ENCODE results near the gene DAPK1.

The DAPK1 gene

DNA sequence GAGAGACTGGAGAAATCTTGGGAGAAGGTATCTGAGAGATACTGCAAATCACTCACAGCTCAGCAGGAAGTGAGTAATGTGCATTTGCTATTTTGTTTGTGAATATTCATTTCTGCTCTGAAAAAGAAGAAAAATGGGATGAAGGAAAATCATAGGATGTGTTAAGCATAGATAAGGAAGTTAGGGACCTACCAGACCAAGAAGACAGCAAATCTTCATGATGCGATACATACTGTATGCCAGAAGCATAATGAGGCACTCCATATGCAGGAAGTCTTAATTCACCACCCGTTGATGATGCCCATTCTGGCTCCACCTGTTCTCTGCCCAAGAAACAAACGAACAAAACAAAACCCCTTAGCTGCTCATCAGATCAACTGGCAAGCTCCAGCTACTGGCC lies 6.1 kb upstream of the DAPK1 start:
- Histone ChIP-seq H3K4me2 (ENCODE audit: low read length) (no peak overlapping the region), H3K9me3 (ENCODE audit: control insufficient read depth, insufficient read depth, low read length) (no peaks in the 10 kb centered on the region; the same call in 1 of the 2 replicates), H3K36me3 (ENCODE audit: control insufficient read depth, low read length) (no peaks in the 10 kb centered on the region), H4K20me1 (ENCODE audit: control insufficient read depth, insufficient read depth, low read depth, low read length) (no peaks in the 10 kb centered on the region), H3K4me1 (ENCODE audit: control insufficient read depth, low read length) (no peaks in the 10 kb centered on the region), H3K9me2 (replicated peaks; ENCODE audit: control insufficient read depth, low read length) (no peaks in the 10 kb centered on the region), H3F3A (ENCODE audit: control insufficient read depth, insufficient read depth) (no peaks in the 10 kb centered on the region), H3K27ac (ENCODE audit: low read depth, low read length) (no peak overlapping the region), H3K79me2 (ENCODE audit: control insufficient read depth, low read length) (no peaks in the 10 kb centered on the region), H3K27me3 (ENCODE audit: control insufficient read depth, low read length) (no peaks in the 10 kb centered on the region), H3K4me3 (ENCODE audit: low read length) (no peak overlapping the region)
- no peak for TF ChIP-seq EZH2phosphoT487 (IDR thresholded peaks at IDR 0.05; ENCODE audit: borderline replicate concordance, low read length)
- TF ChIP-seq, protein P1, sequence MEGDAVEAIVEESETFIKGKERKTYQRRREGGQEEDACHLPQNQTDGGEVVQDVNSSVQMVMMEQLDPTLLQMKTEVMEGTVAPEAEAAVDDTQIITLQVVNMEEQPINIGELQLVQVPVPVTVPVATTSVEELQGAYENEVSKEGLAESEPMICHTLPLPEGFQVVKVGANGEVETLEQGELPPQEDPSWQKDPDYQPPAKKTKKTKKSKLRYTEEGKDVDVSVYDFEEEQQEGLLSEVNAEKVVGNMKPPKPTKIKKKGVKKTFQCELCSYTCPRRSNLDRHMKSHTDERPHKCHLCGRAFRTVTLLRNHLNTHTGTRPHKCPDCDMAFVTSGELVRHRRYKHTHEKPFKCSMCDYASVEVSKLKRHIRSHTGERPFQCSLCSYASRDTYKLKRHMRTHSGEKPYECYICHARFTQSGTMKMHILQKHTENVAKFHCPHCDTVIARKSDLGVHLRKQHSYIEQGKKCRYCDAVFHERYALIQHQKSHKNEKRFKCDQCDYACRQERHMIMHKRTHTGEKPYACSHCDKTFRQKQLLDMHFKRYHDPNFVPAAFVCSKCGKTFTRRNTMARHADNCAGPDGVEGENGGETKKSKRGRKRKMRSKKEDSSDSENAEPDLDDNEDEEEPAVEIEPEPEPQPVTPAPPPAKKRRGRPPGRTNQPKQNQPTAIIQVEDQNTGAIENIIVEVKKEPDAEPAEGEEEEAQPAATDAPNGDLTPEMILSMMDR (IDR thresholded peaks at IDR 0.05; ENCODE audit: low read depth, low read length, poor library complexity, severe bottlenecking), result no peak

DNA sequence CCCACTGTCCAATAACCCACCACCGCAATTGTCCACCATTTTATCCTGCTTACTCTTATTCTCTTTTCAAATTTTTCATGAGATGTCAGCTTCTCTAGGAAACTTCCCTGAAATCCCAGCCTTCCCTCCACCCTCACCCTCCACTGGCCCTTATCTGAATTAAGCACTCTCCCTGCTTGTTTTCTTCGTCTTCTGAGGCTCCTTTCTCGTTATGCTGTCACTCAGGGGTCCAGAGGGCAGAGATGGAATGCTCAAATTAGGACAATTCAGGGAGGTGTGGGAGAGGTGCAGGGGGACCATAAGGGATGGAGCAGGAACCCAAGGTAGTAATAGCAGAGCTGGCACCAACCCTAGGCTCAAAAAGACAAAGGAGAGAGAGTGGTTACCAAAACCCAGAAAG lies 5.0 kb upstream of the DAPK1 start:
- Histone ChIP-seq H3K4me1 (ENCODE audit: control insufficient read depth, low read length) (no peaks in the 10 kb centered on the region), H3K27me3 (ENCODE audit: control insufficient read depth, low read length) (no peaks in the 10 kb centered on the region), H3K9me3 (ENCODE audit: control insufficient read depth, insufficient read depth, low read length) (no peaks in the 10 kb centered on the region; the same call in 1 of the 2 replicates), H3K27ac (ENCODE audit: low read depth, low read length) (no peak overlapping the region), H3K4me3 (ENCODE audit: low read length) (no peak overlapping the region), H3K36me3 (ENCODE audit: control insufficient read depth, low read length) (no peaks in the 10 kb centered on the region), H3K9me2 (replicated peaks; ENCODE audit: control insufficient read depth, low read length) (no peaks in the 10 kb centered on the region), H3K79me2 (ENCODE audit: control insufficient read depth, low read length) (no peaks in the 10 kb centered on the region), H3F3A (ENCODE audit: control insufficient read depth, insufficient read depth) (no peaks in the 10 kb centered on the region), H4K20me1 (ENCODE audit: control insufficient read depth, insufficient read depth, low read depth, low read length) (no peaks in the 10 kb centered on the region), H3K4me2 (ENCODE audit: low read length) (no peak overlapping the region)
- TF ChIP-seq EZH2phosphoT487 (IDR thresholded peaks at IDR 0.05; ENCODE audit: borderline replicate concordance, low read length), result no peak
- TF ChIP-seq, protein P1 (IDR thresholded peaks at IDR 0.05; ENCODE audit: low read depth, low read length, poor library complexity, severe bottlenecking), result no peak

DNA sequence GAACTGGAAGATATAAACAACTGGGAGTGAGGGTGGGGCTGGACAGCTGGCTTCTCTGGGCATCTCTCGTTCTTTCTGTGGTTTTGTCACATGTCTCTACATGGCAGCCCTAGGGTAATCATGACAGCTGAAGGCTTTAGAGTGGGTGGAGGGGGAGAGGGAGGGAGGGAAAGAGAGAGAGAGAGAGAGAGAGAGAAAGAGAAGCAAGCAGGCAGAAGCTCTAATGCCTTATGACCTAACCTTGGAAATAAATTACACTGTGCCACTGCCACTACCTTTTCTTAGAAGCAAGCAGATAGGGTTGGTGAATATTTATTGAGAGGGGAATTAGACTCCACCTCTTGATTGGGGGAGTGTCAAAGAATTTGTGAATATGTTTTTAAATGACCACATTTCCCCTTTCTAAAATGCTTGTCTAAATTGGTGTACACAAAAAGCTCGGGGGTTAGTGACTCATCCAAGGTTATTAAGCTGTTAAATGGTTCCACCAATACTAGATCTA lies 2.6 kb upstream of the DAPK1 start:
- H4K20me1 ChIP-seq (ENCODE audit: control insufficient read depth, insufficient read depth, low read depth, low read length), result no peaks in the 10 kb centered on the region
- H3K27ac ChIP-seq (ENCODE audit: low read depth, low read length), result no peak overlapping the region
- H3K79me2 ChIP-seq (ENCODE audit: control insufficient read depth, low read length), result no peaks in the 10 kb centered on the region
- H3K9me2 ChIP-seq (replicated peaks; ENCODE audit: control insufficient read depth, low read length), result no peaks in the 10 kb centered on the region
- H3K9me3 ChIP-seq (ENCODE audit: control insufficient read depth, insufficient read depth, low read length), result no peaks in the 10 kb centered on the region; the same call in 1 of the 2 replicates
- no peak overlapping the region for H3K4me2 ChIP-seq (ENCODE audit: low read length)
- TF ChIP-seq, protein P1 (IDR thresholded peaks at IDR 0.05; ENCODE audit: low read depth, low read length, poor library complexity, severe bottlenecking), result no peak
- TF ChIP-seq EZH2phosphoT487 (IDR thresholded peaks at IDR 0.05; ENCODE audit: borderline replicate concordance, low read length), result no peak
- no peaks in the 10 kb centered on the region for H3F3A ChIP-seq (ENCODE audit: control insufficient read depth, insufficient read depth)
- H3K36me3 ChIP-seq (ENCODE audit: control insufficient read depth, low read length), result no peaks in the 10 kb centered on the region
- no peak overlapping the region for H3K4me3 ChIP-seq (ENCODE audit: low read length)
- H3K4me1 ChIP-seq (ENCODE audit: control insufficient read depth, low read length), result no peaks in the 10 kb centered on the region
- no peaks in the 10 kb centered on the region for H3K27me3 ChIP-seq (ENCODE audit: control insufficient read depth, low read length)
